Neural crest cell (in vitro differentiated cells): Measurements from ENCODE around the gene MAP2K2. TPM values are rescaled to one million over a fixed set of nuclear protein-coding genes. Genes with fewer than 3 reads are reported as not detected.
A peak's percentile ranks its signal among the peaks of the same experiment; 100 is the strongest.

Experiments used
- DNase-seq: peaks from one replicate; pipeline ENCODE4 v3.0.0; 2021; ENCODE audit warnings: low read depth, mixed read lengths, low spot score
- H3K27ac Mint-ChIP-seq: one replicate; pipeline ENCODE4 v1.8.0; 2021; ENCODE audit warnings: mild to moderate bottlenecking, mixed read lengths; ENCODE audit not compliant: unreplicated experiment
- H3K27me3 Mint-ChIP-seq: 2 replicates; pipeline ENCODE4 v1.8.0; 2021; ENCODE audit warnings: low read depth, mild to moderate bottlenecking, mixed read lengths
- H3K36me3 Mint-ChIP-seq: 2 replicates; pipeline ENCODE4 v1.8.0; 2021; ENCODE audit warnings: low read depth, mild to moderate bottlenecking, mixed read lengths
- H3K4me1 Mint-ChIP-seq: 2 replicates; pipeline ENCODE4 v1.8.0; 2021; ENCODE audit warnings: mixed read lengths
- H3K4me3 Mint-ChIP-seq: one replicate; pipeline ENCODE4 v1.8.0; 2021; ENCODE audit warnings: mild to moderate bottlenecking, mixed read lengths
- H3K9me3 Mint-ChIP-seq: 2 replicates; pipeline ENCODE4 v1.8.0; 2021; ENCODE audit warnings: mixed read lengths
- CTCF ChIP-seq: fragments of 200-600 bp; sonication (generic); conservative IDR thresholded peaks from 2 replicates; pipeline ENCODE4 v1.5.0; 2021; ENCODE audit warnings: antibody characterized with exemption, mild to moderate bottlenecking
- total RNA-seq: library from RNA; stranded (reverse); gene quantifications from 2 replicates; pipeline ENCODE4 v1.2.1, GENCODE V29; 2021

MAP2K2 gene
- total RNA-seq, 1 donor from 2014 or later, result 178 TPM

DNA sequence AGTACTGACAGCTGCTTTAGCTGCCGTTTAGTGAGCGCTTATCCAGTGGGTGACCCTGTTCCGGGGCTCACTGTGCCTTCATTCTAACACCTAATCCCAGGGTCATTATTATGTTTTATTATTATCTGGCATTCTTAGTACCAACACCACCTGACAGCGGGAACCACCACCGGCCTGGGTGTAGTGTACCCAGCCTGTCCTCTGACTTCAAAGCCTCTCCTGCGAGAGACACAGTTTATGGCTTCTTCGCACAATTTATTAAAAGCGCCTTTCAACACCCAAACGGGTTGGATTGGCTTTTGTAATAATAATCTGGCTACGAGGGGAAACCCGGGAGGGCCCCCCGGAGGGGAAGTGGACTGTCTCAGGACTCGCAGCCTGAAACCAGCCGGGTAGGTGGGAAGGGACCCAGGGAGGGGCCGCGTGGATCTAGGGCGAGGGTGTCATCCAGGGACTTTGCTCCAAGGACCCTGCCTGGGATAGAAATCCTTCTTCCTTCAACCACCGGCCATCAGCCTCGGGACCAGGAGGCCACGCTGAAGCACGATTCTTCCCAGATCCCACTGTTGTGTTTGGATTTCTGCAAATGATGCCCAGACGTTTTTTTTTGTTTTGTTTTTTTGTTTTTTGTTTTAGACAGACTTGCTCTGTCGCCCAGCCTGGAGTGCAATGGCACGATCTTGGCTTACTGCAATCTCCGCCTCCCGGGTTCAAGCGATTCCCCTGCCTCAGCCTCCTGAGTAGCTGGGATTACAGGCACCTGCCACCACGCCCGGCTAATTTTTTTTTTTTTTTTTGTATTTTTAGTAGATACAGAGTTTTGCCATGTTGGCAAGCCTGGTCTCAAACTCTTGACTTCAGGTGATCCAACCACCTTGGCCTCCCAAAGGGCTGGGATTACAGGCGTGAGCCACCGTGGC, 55.6 kb downstream of the MAP2K2 start:
- no peak for TF ChIP-seq CTCF
- peaks cover 16% of the 10 kb centered on the region for H3K4me1 Mint-ChIP-seq
- peaks cover 29% of the 10 kb centered on the region for H3K27me3 Mint-ChIP-seq
- H3K4me3 Mint-ChIP-seq, result peak overlapping the region; percentile 91
- H3K9me3 Mint-ChIP-seq, result no peaks in the 10 kb centered on the region
- H3K27ac Mint-ChIP-seq, result no peak overlapping the region
- no peaks in the 10 kb centered on the region for H3K36me3 Mint-ChIP-seq
- DNase-seq, result no peak

GRCh38 chr19:4067396-4068046, 56.4 kb downstream of the MAP2K2 start:
- no peaks in the 10 kb centered on the region for H3K36me3 Mint-ChIP-seq
- peak overlapping the region; percentile 91 for H3K4me3 Mint-ChIP-seq
- peaks cover 29% of the 10 kb centered on the region for H3K27me3 Mint-ChIP-seq
- DNase-seq, result no peak
- no peak overlapping the region for H3K27ac Mint-ChIP-seq
- peaks cover 16% of the 10 kb centered on the region for H3K4me1 Mint-ChIP-seq
- H3K9me3 Mint-ChIP-seq, result no peaks in the 10 kb centered on the region
- no peak for TF ChIP-seq CTCF

DNA sequence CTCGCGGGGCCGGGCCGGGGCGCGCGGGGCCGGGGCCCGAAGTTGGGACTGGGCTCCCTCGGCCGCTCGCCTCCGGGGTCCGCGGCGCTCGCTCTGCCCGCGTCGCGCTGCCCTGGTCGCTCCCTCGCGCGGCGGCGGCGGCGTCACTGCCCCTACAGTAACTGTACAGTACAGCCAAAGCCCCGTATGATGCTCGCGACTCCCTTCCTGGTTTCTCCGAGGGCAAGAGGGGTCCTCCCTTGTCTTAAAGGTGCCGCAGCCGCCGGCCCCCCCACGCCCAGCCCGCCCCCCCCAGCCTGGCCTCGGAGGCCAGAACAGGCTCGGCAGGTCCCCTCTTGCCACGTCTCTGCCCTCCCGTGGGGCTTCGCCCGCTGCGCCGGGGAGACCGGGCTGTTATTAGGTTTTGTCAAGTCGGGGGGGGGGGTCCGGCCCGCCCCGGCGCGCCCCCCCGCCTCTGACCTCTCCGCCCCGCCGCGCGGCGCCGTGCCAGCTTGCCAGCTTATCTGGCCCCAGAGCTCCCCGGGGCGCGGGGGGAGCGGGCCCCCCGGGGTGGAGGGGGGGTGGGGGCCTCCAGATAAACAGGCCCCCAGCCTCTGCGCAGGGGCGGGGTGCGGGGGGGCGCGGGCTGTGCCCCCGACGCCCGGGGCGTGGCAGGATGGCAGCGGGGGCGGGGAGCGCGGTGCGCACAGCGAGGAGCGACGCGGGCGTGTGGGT, 57.1 kb downstream of the MAP2K2 start, which contains the start of gene ZBTB7A:
TSS of gene ZBTB7A (minus strand) at position 218 of the 714 bp plus-strand sequence. CDS start 11,667 bp downstream, outside the sequence.
- Mint-ChIP-seq H3K27me3 (peaks cover 29% of the 10 kb centered on the region), H3K36me3 (no peaks in the 10 kb centered on the region), H3K4me3 (peak within 1 kb of the TSS; percentile 81), H3K27ac (no peak within 1 kb of the TSS), H3K4me1 (peaks cover 16% of the 10 kb centered on the region), H3K9me3 (no peaks in the 10 kb centered on the region)
- peak; percentile 59 for DNase-seq
- no peak for TF ChIP-seq CTCF

DNA sequence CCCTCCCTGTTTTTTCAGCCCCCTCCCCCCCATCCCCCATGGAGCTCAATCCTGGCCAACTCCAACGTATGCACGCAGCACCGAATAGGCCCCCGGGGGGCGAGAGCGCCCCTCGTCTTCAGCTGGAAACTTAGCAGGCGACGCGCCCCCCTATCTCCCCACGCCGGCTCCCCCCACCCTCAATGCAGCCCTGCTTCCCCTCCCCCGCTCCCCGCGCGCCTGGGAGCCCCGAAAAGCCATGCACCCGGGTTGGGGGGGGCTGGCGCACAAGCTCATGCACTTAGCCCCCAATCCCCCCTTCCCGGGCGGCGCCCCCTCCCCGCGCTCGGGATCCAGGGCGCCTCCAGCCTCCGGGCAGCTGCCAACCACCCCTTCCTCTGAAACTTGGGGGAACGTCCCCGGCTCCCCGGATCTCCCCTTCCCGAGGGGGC, 57.7 kb downstream of the MAP2K2 start:
- no peak for DNase-seq
- H3K27ac Mint-ChIP-seq, result no peak overlapping the region
- H3K36me3 Mint-ChIP-seq, result no peaks in the 10 kb centered on the region
- no peak for TF ChIP-seq CTCF
- H3K4me1 Mint-ChIP-seq, result peaks cover 16% of the 10 kb centered on the region
- peaks cover 29% of the 10 kb centered on the region for H3K27me3 Mint-ChIP-seq
- H3K4me3 Mint-ChIP-seq, result peak overlapping the region; percentile 74
- H3K9me3 Mint-ChIP-seq, result no peaks in the 10 kb centered on the region

GRCh38 chr19:4065430-4066175, 58.3 kb downstream of the MAP2K2 start:
- Mint-ChIP-seq H3K9me3 (no peaks in the 10 kb centered on the region), H3K27me3 (peaks cover 29% of the 10 kb centered on the region), H3K27ac (no peak overlapping the region), H3K4me3 (peak overlapping the region; percentile 74), H3K4me1 (peaks cover 16% of the 10 kb centered on the region), H3K36me3 (no peaks in the 10 kb centered on the region)
- no peak for TF ChIP-seq CTCF
- peak; percentile 93 for DNase-seq
